CD4-positive, alpha-beta T cell treated with Interleukin-6 at 100 ng/mL for 8 hours (primary cell): ENCODE data around the gene ARTN.

ENCODE experiments used
- DNase-seq: peaks from one replicate; pipeline ENCODE4 v3.0.0-alpha.2; 2020; ENCODE audit warnings: mixed read lengths, low spot score

ARTN gene, protein sequence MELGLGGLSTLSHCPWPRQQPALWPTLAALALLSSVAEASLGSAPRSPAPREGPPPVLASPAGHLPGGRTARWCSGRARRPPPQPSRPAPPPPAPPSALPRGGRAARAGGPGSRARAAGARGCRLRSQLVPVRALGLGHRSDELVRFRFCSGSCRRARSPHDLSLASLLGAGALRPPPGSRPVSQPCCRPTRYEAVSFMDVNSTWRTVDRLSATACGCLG

DNA sequence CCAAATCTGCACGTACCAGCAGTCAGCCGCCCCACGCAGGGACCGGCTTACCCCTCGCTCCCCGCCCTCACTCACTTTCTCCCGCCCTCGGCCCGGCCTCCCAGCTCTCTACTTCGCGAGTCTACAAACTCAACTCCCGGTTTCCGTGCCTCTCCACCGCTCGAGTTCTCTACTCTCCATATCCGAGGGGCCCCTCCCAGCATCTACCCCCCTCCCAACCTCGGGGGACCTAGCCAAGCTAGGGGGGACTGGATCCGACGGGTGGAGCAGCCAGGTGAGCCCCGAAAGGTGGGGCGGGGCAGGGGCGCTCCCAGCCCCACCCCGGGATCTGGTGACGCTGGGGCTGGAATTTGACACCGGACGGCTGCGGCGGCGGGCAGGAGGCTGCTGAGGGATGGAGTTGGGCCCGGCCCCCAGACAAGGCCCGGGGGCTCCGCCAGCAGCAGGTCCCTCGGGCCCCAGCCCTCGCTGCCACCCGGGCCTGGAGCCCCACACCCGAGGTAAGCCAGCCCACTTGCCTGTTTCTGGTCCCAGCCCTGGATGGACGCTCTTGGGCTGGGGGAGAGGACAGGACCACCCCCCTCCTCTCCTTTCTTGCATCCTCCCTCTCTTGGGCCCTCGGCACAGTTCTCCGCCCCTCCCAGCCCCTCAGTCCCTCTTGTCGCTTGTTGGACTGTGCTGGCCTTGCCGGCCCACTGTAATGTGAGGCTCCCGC is at the start of gene ARTN:
Gene ARTN (plus strand): TSS at position 416 of the 715 bp plus-strand sequence. CDS start 1,856 bp downstream, outside the sequence.
- DNase-seq, result no peak

DNA sequence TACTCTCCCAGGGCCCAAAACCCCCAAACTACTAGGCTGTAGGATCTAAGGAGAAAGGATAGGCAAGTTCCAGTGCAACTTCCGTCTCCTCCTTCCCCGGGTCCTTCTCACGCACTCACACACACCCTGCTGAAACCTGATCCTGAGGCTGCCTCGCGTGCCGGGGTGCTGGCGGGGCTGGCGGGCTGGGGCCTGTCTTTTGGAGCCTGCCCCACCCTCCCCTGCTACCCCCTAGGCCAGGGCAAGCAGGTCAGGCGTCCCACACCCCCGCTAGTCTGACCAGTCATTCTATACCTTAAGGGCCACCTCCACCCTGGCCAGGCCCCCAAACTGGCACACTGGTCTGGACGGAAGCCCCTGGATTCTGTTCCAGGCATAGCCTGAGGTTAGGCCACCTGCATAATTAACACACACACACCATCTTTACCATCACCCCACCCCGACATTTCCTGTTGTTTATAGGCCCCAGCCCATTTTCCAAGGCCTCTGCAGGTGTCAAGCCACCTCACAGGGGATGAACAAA is 48.3 kb upstream of the ARTN start:
- DNase-seq, result no peak

DNA sequence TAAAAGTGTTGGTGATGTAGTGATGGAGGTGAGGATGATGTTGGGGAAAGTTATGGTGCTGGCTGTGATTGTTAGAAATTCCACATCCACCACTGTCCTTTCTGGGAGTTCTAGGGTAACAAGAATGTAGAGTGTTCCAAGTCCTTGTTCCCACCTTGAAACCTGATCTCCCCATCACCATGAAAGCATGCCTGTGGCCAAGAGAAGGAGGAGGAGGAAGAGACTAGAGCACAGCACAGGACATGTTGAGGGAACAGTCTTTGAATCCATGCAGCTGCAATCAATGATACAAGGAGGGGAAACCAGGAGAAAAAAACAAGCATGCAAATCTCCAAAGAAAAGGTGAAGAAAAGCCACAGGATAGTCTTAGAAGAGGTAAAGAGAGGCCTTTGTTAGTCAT is 45.9 kb upstream of the ARTN start:
- DNase-seq, result no peak

DNA sequence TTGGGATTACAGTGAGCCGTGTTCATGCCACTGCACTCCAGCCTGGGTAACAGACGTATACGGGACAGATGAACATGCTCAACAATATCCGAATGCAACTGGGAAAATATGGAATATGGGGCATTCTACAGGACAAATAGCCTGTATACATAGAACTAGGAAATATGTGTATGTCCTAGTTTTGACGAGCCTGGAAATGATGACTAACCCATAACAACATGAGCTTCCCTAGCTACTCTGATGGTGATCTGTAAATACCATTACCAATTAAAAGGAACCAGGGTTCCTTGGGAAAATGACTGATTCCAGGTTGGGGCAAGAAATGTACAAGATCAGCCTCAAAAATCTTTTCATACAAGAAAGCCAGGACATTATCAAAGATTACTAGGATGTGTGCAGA is 42.8 kb upstream of the ARTN start:
- DNase-seq, result no peak

DNA sequence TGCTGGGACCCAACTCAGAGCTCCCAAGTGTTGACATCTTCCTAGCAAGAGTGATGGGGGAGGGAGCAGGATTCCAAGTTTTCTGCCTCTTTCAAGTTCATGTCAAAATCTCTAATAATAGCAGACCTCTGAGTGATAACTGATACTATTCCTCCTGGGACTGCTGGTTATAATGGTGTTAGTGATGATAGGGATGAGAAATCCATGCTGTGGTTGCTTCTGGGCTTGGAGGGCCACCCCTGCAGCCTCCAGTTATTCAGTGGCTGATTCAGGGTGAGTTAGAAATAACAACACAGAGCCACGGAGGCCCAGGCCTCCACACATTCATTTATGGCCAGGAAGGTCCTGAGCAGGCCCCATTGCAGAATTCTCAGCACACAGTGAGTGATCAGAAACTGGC is 40.6 kb upstream of the ARTN start:
- no peak for DNase-seq

DNA sequence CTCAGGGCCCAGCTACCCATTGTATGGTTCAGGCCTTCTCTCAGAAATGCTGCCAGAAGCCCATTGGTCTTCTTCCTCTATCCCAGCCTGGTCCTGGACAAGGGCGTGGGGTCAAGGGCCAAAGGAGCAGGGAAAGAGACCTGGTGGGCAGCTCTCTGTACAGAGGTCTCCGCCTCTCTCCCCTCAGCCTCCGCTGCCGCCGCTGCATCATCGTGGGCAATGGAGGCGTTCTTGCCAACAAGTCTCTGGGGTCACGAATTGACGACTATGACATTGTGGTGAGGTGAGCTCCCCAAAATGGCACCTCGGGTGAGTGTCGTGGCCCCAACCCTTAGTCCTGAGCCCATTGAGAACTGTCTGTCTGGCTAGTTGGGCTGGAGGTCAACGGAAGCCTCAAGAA is 34.6 kb upstream of the ARTN start:
- no peak for DNase-seq

DNA sequence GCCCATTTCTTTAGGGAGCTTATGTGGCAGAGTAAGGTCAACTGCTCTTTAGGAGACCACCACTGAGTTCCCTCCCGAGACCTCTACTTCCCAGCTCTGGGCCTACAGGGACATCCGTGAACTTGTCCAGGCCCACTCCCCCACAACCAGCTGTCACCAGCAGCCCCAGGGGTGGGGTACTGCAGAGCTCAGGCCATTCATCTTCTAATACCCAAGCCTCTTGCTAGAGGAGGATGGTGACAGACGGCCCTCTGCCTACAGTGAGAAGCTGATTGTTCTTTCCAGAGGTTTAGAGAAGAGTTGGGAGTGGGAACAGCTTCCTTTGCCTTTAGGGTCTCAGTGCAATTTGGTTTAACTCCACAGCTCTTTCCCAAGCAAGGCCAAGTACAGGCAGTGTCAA is 33.2 kb upstream of the ARTN start:
- no peak for DNase-seq

DNA sequence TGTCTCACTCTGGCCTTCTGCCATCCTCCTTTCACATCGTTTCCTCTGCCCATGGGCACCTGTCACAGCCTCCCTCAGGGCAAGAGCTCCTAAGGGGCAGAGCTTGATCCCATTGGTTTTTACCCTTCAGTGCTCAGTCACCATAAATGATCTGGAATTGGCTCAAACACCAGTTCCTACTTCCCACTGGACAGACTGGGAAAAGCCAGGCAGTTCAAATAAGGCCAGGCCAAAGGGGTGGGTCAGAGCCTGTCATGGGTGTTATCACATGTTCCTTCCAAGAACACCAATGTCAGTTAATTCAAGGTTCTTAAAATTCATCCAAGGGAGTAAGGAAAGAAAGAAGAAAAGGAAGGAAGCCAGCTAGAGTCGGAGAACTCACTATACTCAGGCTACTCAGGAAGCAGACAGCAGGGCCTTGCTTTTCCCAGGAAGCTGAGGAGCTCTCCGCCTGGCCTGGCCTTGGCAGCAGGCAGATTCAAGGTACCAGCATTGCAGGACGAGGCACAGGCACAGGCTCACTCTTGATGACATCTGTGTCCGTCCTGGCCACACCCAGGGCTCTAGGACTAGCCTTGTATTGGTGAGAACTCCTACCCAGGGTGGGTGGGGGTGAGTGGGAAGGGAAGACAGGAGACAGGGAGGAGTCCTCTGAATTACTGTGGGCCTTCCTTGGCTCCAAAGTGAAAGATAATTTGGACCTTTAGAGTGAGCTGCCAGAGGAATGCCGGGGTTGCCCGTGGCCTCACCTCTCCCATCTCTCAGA is 32.2 kb upstream of the ARTN start:
- no peak for DNase-seq

DNA sequence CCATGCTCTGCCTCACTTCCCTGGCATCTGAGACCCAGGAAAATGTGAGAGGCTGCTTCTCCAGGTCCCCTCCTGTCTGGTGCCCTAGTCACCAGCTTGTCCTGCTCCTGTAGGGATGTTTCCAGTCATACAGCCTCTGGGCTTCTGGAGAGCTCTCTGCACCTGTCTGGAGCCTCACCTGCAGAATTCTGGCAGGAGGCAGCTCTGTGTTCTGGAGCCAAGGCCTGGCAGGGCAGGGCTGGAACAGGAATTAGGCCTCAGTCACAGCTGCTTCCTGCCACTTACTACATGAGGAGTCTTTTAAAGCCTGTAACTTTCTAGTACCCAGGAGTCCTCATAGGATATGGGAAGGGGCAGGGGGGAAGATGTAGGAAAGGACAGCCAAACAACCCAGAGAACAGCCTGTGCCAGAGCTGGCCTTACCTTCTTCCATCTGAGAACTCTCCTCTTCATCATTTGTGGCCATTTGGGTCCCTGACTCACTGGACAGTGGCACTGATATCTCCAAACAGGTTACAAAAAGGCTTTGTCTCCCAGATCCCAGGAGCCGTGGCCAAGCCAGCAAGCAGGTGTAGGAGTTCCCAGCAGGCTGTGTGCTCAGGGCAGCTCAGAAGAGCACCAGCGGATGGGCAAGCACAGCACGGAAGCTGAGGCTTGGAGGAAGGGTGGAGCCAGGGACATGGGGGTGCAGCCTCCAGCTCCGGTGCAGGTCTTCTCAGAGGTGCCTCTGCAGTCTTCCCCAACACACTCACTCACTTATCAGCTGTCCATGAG is 31.4 kb upstream of the ARTN start:
- DNase-seq, result no peak

DNA sequence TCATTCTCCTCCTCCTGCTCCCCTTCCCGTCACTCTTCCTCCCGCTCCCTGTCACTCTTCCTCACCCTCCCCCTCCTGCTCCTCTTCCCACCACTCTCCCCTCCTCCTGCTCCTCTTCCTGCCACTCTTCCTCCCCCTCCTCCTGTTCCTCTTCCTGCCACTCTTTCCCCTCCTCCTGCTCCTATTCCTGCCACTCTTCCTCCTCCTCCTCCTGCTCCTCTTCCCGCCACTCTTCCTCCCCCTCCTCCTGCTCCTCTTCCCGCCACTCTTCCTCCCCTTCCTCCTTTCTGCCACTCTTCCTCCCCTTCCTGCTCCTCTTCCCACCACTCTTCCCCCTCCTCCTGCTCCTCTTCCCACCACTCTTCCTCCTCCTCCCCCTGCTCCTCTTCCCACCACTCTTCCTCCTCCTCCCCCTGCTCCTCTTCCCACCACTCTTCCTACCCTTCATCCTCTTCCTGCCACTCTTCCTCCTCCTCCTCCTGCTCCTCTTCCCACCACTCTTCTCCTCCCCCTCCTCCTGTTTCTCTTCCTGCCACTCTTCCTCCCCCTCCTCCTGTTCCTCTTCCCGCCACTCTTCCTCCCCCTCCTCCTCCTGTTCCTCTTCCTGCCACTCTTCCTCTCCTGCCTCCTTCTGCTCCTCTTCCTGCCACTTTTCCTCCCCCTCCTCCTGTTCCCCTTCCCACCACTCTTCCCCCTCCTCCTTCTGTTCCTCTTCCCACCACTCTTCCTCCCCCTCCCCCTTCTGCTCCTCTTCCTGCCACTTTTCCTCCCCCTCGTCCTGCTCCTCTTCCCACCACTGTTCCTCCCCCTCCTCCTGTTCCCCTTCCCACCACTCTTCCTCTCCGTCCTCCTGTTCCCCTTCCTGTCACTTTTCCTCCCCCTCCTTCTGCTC is 28.7 kb upstream of the ARTN start:
- no peak for DNase-seq

DNA sequence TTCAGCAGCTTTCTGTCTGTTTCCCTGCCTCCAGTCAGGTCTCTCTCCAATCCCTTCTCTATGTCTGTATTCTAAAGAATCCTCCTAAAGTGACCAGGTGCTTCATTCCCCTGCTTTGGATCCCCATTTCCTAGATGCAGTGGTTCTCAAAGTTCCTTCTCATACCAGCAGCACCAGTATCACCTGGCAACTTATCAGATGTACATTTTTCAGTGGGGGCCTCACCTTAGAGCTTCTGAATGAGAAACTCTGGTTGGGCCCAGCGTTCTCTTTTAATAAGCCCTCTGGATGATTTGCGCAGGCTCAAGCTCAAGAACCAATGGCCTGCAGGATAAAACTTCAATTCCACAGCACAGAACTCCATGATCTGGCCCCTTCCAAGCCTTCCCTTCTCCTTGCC is 25.4 kb upstream of the ARTN start:
- no peak for DNase-seq

DNA sequence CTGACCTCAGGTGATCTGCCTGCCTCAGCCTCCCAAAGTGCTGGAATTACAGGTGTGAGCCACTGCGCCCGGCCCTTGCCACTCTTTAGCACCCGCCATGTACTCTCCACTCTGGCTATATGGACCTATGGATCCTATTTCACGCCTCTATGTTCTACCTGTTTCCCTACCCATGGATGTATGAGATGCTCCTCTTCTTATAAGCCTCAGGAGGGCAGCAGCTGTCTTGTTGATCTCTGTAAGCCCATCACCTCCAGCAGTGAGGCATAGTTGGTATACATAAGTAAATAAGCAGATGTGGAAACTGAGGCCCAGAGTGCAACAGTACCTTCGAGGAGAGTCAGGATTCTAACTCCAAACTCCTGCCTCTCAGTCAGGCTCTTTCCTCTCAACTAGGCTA is 24.7 kb upstream of the ARTN start:
- no peak for DNase-seq

DNA sequence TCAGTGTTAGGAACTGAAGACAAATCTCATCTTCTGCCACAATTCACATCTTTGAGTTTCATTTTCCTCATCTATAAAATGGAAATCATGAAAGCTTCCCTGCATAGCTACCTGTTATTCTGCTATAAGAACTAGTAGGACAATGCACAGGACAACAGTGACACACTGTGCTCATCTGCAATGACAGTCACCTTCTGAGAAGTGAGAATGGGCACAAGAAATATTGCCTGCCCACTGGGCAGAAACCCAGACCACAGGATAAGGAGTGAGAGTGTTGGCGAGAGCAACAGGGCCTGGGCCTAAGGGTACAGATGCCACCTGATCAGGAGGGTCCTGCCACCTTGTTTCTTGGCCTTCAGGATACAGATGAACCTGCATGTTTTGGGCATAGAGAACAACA is 23.3 kb upstream of the ARTN start:
- DNase-seq, result no peak

DNA sequence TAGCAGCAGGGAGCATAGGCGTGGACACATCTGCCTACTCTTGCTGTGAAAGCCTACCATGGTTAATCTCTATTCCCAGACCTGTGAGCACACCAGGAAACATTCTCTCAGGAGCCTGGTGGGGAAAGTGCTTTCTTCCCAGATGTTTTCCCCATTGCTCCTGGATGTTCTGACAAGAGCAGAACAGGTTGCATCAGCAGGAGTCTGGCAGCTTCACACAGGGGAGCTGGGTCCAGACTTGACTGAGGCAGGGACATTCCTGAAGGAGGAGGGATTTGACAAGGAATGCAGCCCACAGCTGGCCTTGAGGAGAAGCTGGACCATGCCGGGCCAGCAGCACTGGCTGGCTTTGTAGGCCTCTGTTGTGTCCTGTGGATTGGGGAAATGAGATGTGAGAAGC is 21.0 kb upstream of the ARTN start:
- DNase-seq, result no peak

DNA sequence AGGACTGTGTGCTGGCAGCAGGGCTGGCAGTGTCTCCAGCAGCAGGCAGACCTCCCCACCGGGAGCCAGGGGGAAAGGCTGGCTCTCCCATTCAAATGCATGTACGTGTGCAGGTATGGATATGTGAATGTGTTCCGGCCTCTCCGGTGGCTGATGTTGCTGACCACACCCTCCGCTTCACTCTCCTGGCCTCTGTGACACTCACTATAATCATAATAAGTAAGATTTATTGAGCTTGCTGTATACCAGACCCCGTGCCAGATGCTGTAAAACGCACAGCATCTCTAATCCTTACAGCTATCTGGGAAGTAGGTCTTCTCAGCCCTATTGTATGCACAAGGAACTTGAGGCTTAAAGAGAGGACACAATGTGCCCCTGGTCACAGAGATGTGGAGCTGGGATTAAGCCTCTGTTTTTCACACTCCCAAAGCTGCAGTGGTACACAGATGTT is 20.5 kb upstream of the ARTN start:
- DNase-seq, result no peak

DNA sequence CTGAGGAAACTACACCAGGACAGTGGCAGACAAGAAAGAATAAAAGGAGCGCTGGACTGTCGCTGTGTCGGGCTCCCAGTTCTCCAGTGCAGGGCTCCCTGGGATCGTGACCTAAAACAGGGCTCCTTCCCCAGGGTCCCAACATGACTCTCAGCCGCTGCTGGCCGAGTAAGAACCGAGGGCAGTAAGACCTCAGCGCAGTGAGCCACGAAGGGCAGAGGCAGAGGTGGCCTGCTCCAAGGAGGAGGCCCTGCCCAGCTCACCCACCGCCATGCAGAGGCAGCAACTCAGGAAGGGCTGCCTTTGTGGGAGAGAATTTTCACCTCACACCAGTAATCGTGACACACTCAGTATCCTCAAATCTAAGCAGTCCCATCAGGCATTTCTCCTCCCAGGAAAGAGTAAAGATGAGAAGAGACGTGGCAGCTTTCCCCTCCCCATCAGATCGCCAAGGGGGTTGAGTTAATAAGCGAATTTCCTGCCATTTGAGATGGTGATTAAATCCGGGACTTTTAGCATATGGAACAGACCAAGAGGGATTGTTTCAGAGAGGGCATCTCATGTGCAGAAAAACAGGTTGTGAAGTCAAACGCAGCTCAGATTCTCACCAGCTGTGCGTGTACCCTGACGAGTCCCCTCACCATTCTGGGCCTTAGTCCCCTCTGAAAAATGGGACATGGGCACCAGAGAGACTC is 19.8 kb upstream of the ARTN start:
- DNase-seq, result no peak

DNA sequence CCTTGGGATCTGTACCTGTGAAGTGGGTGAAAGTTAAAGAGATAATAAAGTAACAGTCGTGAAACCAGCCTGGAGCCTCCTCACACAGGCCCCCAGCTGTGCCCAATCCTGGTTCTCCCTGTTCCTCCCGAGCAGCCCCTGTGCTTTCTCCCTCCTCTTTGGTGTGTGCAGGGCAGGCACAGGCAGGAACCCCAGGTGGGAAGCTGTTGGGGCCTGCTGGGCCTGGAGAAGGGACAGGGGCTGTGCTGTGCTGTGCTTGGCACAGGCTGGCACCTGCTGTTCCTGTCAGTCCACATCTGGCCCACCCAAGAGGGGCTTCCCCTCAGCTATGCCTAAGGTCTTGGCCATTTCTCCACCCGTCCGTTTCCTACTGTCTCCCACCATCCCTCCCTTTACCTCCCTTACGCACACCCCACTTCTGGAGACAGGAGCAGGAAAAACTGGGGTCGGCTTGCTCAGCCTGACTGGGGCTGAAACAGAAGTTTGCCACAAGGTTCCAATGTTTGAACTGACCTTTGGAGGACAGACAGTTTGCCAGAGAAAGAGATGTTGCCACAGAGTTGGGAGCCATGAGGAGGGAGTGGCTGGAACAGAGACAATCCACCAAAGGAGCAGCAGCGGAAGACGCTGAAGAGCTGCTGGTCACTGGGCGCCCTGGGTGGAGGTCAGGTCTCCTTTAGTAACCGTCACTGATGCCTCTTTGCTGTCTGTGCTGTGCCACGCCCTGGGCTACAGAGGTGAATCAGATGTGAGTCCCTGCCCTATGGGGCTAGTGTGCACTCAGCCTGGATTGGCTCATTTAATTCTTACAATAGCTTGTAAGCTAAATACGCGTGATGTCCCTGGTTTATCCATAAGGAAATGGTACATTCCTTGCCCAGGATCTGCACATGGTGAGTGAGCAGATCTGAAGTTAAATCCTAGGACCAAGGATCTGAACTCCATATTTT is 18.8 kb upstream of the ARTN start:
- DNase-seq, result no peak

DNA sequence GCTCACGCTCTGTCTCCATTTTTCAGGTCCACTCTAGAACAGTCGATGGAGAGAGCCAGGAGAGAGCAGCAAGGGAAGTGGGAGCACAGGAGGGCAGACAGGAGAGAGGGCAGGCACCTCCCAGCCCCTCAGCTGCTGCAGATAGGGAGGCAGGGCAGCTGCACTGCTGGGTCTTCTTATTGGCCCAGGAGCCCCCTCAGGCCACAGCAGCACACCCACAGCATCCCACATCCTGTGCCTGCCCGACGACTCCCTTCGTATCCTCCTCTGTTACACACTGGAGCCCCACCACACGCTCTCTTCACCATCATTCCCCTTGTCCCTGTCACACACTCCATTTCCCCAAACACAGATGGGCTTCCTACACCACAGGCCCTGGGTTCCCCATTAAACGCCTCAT is 13.7 kb upstream of the ARTN start:
- DNase-seq, result no peak

DNA sequence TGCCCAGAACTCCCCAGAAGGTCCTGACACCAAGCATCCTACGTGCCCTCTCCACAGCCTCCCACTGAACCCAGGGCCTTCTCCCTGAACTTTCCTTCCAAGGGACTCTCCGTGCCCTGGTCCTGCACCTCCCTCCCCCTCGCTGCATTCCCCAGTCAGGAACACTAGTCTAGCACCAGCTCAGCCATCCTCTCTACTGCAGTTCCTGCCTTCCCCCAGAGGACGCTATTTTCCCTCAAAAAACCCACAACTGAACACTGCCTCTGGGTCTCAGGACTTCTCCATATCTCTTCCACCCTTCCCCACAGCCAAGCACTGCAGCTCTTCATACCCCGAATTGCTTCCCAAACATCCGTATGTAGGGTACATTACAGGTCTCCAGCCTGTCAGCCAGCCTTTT is 12.6 kb upstream of the ARTN start:
- no peak for DNase-seq
